Measurements from ENCODE around the gene OR8G1. TPM values are rescaled to one million over a fixed set of nuclear protein-coding genes. Genes with fewer than 3 reads are reported as not detected.

OR8G1 gene
- total RNA-seq, 1 experiment from 2014 or later: not detected

DNA sequence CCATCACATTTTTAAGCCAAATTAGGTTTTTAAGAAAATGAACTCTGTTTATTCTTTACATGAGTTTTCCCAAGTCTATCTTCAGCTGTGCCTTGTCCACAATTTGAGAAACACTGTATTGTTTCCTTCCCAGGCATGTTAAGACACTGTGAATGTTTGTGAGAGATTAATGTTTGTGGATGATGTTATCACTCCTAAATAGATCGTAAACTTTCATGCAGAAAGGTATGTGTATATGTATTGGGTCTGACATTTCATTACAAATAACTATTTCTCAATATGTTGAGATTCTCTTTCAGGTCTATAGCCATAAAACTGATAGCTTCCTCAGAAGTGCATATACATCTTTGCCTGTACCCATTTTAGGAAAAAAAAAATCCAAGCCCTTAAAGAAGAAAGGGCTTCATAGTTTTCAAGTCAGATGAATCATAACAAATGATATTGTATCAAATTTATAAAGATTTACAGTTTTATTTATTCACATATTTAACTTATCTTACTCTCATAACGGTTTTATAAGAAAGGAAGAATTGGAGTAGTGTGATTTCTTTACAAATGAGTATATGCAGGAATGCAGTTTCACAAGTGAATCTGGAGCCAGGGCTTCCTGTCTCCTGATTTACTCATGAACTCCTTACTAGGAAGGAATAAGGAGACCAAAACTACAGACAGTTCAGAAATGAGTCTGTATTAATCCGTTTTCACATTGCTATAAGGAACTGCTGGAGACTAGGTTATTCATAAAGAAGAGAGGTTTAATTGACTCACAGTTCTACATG is 61.6 kb downstream of the OR8G1 start:
- H3K4me3 Mint-ChIP-seq: no peak overlapping the region
- H3K27ac Mint-ChIP-seq: peak overlapping the region; percentile 23 to 58 (median 57); a peak in 4 of 7 replicates
- H3K4me1 Mint-ChIP-seq: peaks cover 16 to 19% of the 10 kb centered on the region in 2 experiments
- H3K18ac ChIP-seq (ENCODE audit: insufficient read length, low read depth, low read length): no peak overlapping the region
- H4K5ac ChIP-seq (ENCODE audit: insufficient read length, low read depth, low read length): no peak overlapping the region
- H3K27me3 ChIP-seq (ENCODE audit: insufficient read depth, low read length): no peaks in the 10 kb centered on the region; the same call in 1 of the 2 replicates
- H4K20me1 ChIP-seq (ENCODE audit: control insufficient read depth, insufficient read depth, insufficient read length): no peaks in the 10 kb centered on the region
- no peak overlapping the region for H3K4me2 ChIP-seq (ENCODE audit: insufficient read depth, insufficient read length, low read length)
- no peaks in the 10 kb centered on the region for H3K9me3 ChIP-seq (ENCODE audit: control insufficient read depth, low read depth, low read length)
- peaks cover 5% of the 10 kb centered on the region for H3K4me1 ChIP-seq (ENCODE audit: insufficient read depth, low read length)
- H3K79me2 ChIP-seq (ENCODE audit: insufficient read depth, low read length): no peaks in the 10 kb centered on the region
- H2BK15ac ChIP-seq (ENCODE audit: low read depth, low read length): no peak overlapping the region
- no peaks in the 10 kb centered on the region for H3K36me3 Mint-ChIP-seq (ENCODE audit: insufficient read depth in 1 of 3, low read depth in 3 of 3)
- no CpG with 5 or more reads among the region's 3 CpGs for WGBS (ENCODE audit: extremely low coverage, insufficient read length, low lambda C conversion rate)
- H3K9ac ChIP-seq (ENCODE audit: extremely low read depth, insufficient read length, low read length): no peak overlapping the region
- H3K4ac ChIP-seq (ENCODE audit: low read depth, low read length): no peak overlapping the region
- TF ChIP-seq, protein P1, sequence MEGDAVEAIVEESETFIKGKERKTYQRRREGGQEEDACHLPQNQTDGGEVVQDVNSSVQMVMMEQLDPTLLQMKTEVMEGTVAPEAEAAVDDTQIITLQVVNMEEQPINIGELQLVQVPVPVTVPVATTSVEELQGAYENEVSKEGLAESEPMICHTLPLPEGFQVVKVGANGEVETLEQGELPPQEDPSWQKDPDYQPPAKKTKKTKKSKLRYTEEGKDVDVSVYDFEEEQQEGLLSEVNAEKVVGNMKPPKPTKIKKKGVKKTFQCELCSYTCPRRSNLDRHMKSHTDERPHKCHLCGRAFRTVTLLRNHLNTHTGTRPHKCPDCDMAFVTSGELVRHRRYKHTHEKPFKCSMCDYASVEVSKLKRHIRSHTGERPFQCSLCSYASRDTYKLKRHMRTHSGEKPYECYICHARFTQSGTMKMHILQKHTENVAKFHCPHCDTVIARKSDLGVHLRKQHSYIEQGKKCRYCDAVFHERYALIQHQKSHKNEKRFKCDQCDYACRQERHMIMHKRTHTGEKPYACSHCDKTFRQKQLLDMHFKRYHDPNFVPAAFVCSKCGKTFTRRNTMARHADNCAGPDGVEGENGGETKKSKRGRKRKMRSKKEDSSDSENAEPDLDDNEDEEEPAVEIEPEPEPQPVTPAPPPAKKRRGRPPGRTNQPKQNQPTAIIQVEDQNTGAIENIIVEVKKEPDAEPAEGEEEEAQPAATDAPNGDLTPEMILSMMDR (conservative IDR thresholded peaks at IDR 0.05): no peak
- H2BK5ac ChIP-seq (ENCODE audit: insufficient read length, low read length): no peak overlapping the region
- H4K91ac ChIP-seq (ENCODE audit: insufficient read length, low read depth, low read length): no peak overlapping the region
- H3K79me1 ChIP-seq (ENCODE audit: insufficient read depth, low read depth, low read length, poor library complexity, severe bottlenecking): no peaks in the 10 kb centered on the region
- H4K8ac ChIP-seq (replicated peaks; ENCODE audit: insufficient read length, low read depth, low read length): no peak overlapping the region
- no peaks in the 10 kb centered on the region; the same call in 1 of the 2 replicates for H3K27me3 Mint-ChIP-seq (ENCODE audit: low read depth)
- H2AK5ac ChIP-seq (ENCODE audit: insufficient read length, low read length): no peak overlapping the region
- H3T11ph ChIP-seq (ENCODE audit: low read length): no peak overlapping the region
- no peak overlapping the region for H2BK20ac ChIP-seq (ENCODE audit: low read depth, low read length, poor library complexity, severe bottlenecking)
- no peak overlapping the region for H2AFZ ChIP-seq (ENCODE audit: low read length)
- no peak overlapping the region for H2BK12ac ChIP-seq (ENCODE audit: insufficient read length, low read depth, low read length)
- no peak overlapping the region for H3K23ac ChIP-seq (ENCODE audit: insufficient read length, low read depth, low read length)
- H3K27ac ChIP-seq (ENCODE audit: insufficient read length, low read depth, low read length): no peak overlapping the region
- no peaks in the 10 kb centered on the region for H3K9me3 Mint-ChIP-seq
- H3K56ac ChIP-seq (ENCODE audit: insufficient read length, low read depth, low read length): no peak overlapping the region
- DNase-seq: no peak
- H3K23me2 ChIP-seq (ENCODE audit: insufficient read length, low read depth, low read length, poor library complexity, severe bottlenecking): no peaks in the 10 kb centered on the region
- H2BK120ac ChIP-seq (ENCODE audit: low read depth, low read length, poor library complexity, severe bottlenecking): no peak overlapping the region
- no peak overlapping the region for H3K14ac ChIP-seq (ENCODE audit: insufficient read depth, low read length)

Other genes with a start within 250 kb of the OR8G1 start
- not detected in 2 replicates for gene OR10G6, start 245.9 kb upstream of the OR8G1 start, total RNA-seq (2021)
- 0.07 TPM in 1 of 2 replicates, not detected in the other for gene OR10G4, start 228.1 kb upstream of the OR8G1 start, total RNA-seq (2021)
- not detected in 2 replicates for gene OR10G9, start 218.1 kb upstream of the OR8G1 start, total RNA-seq (2021)
- gene OR10G8, start 214.3 kb upstream of the OR8G1 start, total RNA-seq (2021): not detected in 2 replicates
- not detected in 2 replicates for gene OR10G7, start 199.8 kb upstream of the OR8G1 start, total RNA-seq (2021)
- 15.6 and 16.5 TPM in 2 replicates for gene VWA5A, start 125.6 kb upstream of the OR8G1 start, total RNA-seq (2021)
- not detected in 2 replicates for gene OR10D3, start 57.8 kb upstream of the OR8G1 start, total RNA-seq (2021)
- gene OR8G5, start 15.3 kb downstream of the OR8G1 start, total RNA-seq (2021): not detected in 2 replicates
- not detected in 2 replicates for gene OR8D1, start 72.9 kb downstream of the OR8G1 start, total RNA-seq (2021)
- not detected in 2 replicates for gene OR8D2, start 79.1 kb downstream of the OR8G1 start, total RNA-seq (2021)
- not detected in 2 replicates for gene OR8B2, start 143.4 kb downstream of the OR8G1 start, total RNA-seq (2021)
- gene OR8B3, start 157.9 kb downstream of the OR8G1 start, total RNA-seq (2021): not detected in 2 replicates
- not detected in 2 replicates for gene OR8B4, start 183.8 kb downstream of the OR8G1 start, total RNA-seq (2021)
- gene OR8B8, start 204.6 kb downstream of the OR8G1 start, total RNA-seq (2021): not detected in 2 replicates